Measurements from ENCODE around the gene ZBTB1. TPM values are rescaled to one million over a fixed set of nuclear protein-coding genes. Genes with fewer than 3 reads are reported as not detected.
"Not testable (repeated sequence)": the region's sequence is repeated elsewhere in the genome, so short reads cannot be mapped to it uniquely, and the experiment has no call there.

The ZBTB1 gene
- total RNA-seq, 1 donor = 83.8 TPM

DNA sequence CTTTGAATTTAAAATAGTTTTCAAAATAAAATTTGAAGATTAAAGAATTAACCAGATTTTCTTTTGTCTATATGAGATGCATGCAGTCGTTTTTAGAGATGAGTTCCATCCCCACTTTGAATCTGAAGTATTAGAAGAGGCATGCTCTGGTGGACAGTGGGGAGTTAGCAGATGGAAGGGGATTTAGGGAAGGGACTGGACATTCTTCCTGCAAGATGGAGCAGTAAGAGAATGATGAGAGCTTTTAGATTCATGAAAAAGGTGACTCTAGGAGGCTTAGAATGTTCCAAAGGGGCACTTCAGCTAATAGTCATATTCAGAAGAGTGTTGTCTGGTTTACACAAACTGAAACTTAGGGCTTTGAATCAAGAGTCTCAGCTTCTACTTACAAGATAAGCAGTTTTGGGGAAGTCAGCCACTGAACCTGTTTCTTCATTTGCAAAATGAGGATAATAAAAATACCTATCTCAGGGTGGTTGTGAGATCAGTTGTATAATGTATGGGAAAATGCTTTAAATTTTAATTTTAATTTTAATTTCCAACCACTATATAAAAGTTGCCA is 3.7 kb downstream of the ZBTB1 start:
- no peak for DNase-seq (ENCODE audit: low read depth)
- H3K4me3 ChIP-seq (ENCODE audit: low read depth, low read length) = no peak overlapping the region
- TF ChIP-seq, protein P1, sequence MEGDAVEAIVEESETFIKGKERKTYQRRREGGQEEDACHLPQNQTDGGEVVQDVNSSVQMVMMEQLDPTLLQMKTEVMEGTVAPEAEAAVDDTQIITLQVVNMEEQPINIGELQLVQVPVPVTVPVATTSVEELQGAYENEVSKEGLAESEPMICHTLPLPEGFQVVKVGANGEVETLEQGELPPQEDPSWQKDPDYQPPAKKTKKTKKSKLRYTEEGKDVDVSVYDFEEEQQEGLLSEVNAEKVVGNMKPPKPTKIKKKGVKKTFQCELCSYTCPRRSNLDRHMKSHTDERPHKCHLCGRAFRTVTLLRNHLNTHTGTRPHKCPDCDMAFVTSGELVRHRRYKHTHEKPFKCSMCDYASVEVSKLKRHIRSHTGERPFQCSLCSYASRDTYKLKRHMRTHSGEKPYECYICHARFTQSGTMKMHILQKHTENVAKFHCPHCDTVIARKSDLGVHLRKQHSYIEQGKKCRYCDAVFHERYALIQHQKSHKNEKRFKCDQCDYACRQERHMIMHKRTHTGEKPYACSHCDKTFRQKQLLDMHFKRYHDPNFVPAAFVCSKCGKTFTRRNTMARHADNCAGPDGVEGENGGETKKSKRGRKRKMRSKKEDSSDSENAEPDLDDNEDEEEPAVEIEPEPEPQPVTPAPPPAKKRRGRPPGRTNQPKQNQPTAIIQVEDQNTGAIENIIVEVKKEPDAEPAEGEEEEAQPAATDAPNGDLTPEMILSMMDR (IDR thresholded peaks at IDR 0.05; ENCODE audit: insufficient read depth, low read depth, low read length) = no peak

DNA sequence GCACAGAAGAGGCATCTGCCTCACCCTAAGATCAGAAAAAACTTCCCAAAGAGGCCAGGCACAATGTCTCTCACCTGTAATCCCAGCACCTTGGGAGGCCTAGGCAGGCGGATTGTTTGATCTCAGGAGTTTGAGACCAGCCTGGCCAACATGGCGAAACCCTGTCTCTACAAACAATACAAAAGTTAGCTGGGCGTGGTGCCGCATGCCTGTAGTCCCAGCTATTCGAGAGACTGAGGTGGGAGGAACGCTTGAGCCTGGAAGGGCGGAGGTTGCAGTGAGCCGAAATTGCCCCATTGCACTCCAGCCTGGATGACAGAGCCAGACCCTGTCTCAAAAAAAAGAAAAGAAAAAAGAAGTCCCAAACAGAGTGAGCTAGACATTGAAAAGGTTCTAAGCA is 4.5 kb downstream of the ZBTB1 start:
- TF ChIP-seq, protein P1 (IDR thresholded peaks at IDR 0.05; ENCODE audit: insufficient read depth, low read depth, low read length) = no peak
- H3K4me3 ChIP-seq (ENCODE audit: low read depth, low read length) = no peak overlapping the region
- no peak for DNase-seq (ENCODE audit: low read depth)

DNA sequence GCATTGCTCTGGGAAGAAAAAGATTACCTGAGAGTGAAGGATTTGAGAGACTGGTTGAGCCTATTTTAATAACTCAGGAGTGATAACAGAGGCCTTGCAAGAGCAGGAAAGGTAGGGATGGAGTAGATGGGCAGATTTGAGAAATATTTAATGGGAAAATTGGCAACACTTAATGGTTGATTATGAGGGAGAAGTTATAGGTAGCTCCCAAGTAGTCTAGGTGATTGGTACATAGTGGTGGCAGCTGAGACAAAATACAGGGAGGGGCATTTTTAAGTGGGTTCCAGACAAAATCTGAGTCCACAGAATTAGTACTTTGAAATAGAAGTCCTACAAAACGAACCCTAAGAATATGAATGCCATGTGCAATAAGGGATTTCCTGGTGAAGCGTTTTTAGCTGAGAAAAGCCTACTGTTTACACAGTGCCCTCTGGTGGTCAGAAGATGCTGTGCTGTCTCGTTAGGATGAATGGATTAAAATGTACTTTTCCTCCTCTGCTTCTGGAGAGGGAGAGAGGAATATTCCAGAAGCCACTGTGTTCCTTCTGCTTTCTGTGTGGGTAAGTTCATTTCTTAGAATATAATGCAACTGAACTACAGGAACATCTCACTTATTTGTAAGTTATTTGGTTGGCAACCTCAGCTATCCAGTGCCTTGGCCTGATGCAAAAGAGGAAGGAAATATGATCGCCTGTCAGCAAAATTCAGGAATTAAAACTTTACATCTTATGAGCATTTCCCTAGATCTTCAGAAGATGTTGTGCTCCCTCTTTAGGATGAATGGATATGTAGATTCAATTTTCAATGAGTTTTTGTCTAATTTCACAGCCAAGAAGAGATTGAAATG is 6.5 kb downstream of the ZBTB1 start:
- TF ChIP-seq, protein P1 (IDR thresholded peaks at IDR 0.05; ENCODE audit: insufficient read depth, low read depth, low read length) = peak; percentile 92
- peak; percentile 78 for DNase-seq (ENCODE audit: low read depth)
- H3K4me3 ChIP-seq (ENCODE audit: low read depth, low read length) = no peak overlapping the region

DNA sequence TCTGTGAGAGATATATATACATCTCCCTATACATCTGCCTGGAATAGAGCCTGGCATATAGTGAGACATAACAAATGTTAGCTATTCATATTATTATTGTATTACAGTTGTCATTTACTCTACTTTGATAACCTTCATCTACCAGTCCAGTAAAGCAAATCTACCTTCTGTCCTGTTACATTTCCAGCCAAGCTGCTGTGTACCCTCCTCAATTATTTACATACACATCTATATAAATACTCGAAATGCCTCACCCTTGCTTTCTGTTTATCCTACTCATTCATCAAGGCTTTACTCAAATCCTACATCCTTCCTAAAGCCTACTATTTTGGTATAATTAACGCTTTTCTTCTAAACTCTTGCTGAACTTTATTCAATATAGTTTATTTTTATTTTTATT is 8.7 kb downstream of the ZBTB1 start:
- TF ChIP-seq, protein P1 (IDR thresholded peaks at IDR 0.05; ENCODE audit: insufficient read depth, low read depth, low read length) = no peak
- no peak for DNase-seq (ENCODE audit: low read depth)
- H3K4me3 ChIP-seq (ENCODE audit: low read depth, low read length) = no peak overlapping the region

DNA sequence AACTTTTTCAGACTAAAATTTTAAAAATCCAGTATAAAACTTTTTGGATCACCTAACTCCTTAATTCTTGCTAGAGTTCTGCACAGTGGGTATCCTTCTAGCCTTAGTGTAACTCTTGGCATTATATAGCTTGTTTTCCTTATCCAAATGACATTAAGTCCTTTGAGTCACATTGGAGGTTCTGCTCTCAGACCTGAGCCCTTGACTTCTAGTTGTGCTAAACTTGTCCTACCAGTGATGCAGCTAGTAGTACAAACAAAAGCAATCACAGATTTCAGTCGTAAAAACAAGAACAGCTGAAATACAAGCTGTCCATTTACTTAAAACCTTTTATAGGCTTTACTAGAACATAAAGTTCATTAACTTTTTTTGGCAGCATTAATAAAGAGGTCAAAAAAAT is 10.5 kb downstream of the ZBTB1 start:
- H3K4me3 ChIP-seq (ENCODE audit: low read depth, low read length) = no peak overlapping the region
- TF ChIP-seq, protein P1 (IDR thresholded peaks at IDR 0.05; ENCODE audit: insufficient read depth, low read depth, low read length) = no peak
- DNase-seq (ENCODE audit: low read depth) = peak; percentile 34

DNA sequence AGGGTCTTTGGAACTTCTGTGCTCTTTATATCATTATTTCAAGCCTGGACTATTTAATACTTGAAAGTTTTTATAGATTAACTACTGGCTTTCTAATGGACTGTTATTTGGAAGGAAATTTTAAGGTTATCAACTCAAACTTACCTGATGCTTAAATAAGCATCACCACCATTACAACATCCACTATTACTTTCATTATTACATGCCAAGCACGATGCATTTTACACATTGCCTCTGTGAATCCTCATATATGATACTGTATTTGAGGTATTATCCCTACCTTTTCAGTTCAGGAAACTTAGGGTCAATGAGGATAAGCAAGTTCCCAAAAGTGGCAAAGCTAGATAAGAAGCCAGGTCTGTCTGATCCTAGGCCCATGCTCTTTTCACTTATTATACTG is 12.4 kb downstream of the ZBTB1 start:
- TF ChIP-seq, protein P1 (IDR thresholded peaks at IDR 0.05; ENCODE audit: insufficient read depth, low read depth, low read length) = no peak
- no peak for DNase-seq (ENCODE audit: low read depth)
- no peak overlapping the region for H3K4me3 ChIP-seq (ENCODE audit: low read depth, low read length)

DNA sequence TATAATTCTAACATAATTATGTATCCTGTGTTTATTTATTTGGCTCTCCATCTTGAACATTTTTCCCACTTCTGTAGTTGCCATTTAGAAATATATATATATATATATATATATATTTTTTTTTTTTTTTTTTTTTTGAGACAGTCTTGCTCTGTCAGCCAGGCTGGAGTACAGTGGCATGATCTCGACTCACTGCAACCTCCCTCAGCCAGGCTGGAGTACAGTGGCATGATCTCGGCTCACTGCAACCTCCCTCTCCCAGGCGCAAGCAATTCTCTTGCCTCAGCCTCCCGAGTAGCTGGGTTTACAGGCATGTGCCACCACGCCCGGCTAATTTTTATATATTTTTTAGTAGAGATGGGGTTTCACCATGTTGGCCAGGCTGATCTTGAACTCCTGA is 13.1 kb downstream of the ZBTB1 start:
- not testable (repeated sequence) for DNase-seq (ENCODE audit: low read depth); H3K4me3 ChIP-seq (ENCODE audit: low read depth, low read length)

All from fibroblast of villous mesenchyme (primary cell).